PC-3 (cell line): Measurements from ENCODE around the gene ANKRD53. TPM values are rescaled to one million over a fixed set of nuclear protein-coding genes. Genes with fewer than 3 reads are reported as not detected.

ENCODE experiments used
- ATAC-seq: fragments of 200-7000 bp; cut with Tn5 transposase; 2 replicates; pipeline ENCODE4 v1.9.1; 2020; ENCODE audit warnings: mild to moderate bottlenecking, moderate library complexity
- BruUV-seq: library from RNA; stranded (reverse); fragments of 400-500 nt; replicated peaks from 2 replicates; lab custom pipeline; 2021; lab: Mats Ljungman, UMichigan
- CTCF ChIA-PET: fragments of 300-600 bp; sonication (Branson Sonifier 250); formaldehyde crosslinking; loops from one replicate; lab custom pipeline; 2022; ENCODE audit warnings: antibody characterized with exemption; lab: Charles Lee
- POLR2A ChIA-PET: fragments of 300-600 bp; sonication (Branson Sonifier 250); formaldehyde crosslinking; loops from one replicate; lab custom pipeline; 2022; ENCODE audit warnings: antibody characterized with exemption; ENCODE audit not compliant: unreplicated experiment; lab: Charles Lee
- DNase-seq: peaks from one replicate; pipeline ENCODE4 v3.0.0-alpha.2; 2015
- H2AFZ ChIP-seq: fragments of 300-600 bp; sonication (generic); 2 replicates; pipeline ENCODE4 v1.6.0; 2016; ENCODE audit warnings: antibody characterized with exemption, low read length
- H3F3A ChIP-seq: fragments of 300-600 bp; sonication (generic); one replicate; pipeline ENCODE4 v1.6.0; 2017; ENCODE audit warnings: antibody characterized with exemption, low read length, control low read depth, mild to moderate bottlenecking; ENCODE audit not compliant: unreplicated experiment
- H3K27ac ChIP-seq: fragments of 300-600 bp; sonication (generic); 2 replicates; pipeline ENCODE4 v1.5.1; 2016; ENCODE audit warnings: mild to moderate bottlenecking, low read length
- H3K27me3 ChIP-seq: fragments of 300-600 bp; sonication (generic); 2 replicates; pipeline ENCODE4 v1.6.1; 2016; ENCODE audit warnings: low read length, mixed read lengths
- H3K36me3 ChIP-seq: fragments of 300-600 bp; sonication (generic); 2 replicates; pipeline ENCODE4 v1.6.1; 2016; ENCODE audit warnings: low read depth, mixed run types, low read length, mixed read lengths
- H3K4me1 ChIP-seq: fragments of 300-600 bp; sonication (generic); 2 replicates; pipeline ENCODE4 v1.5.1; 2016; ENCODE audit warnings: low read length; ENCODE audit not compliant: insufficient read depth
- H3K4me2 ChIP-seq: fragments of 300-600 bp; sonication (generic); 2 replicates; pipeline ENCODE4 v1.6.0; 2016; ENCODE audit warnings: low read length
- H3K4me3 ChIP-seq: fragments of 300-600 bp; sonication (generic); 2 replicates; pipeline ENCODE4 v1.5.1; 2016; ENCODE audit warnings: mild to moderate bottlenecking, low read length, mixed read lengths
- H3K79me2 ChIP-seq: fragments of 300-600 bp; sonication (generic); 2 replicates; pipeline ENCODE4 v1.6.1; 2017; ENCODE audit warnings: low read length, mixed read lengths
- H3K9ac ChIP-seq: fragments of 300-600 bp; sonication (generic); 2 replicates; pipeline ENCODE4 v1.6.0; 2016; ENCODE audit warnings: mild to moderate bottlenecking, low read length
- H3K9me2 ChIP-seq: fragments of 300-600 bp; sonication (generic); replicated peaks from 2 replicates; pipeline ENCODE4 v1.6.1; 2016; ENCODE audit warnings: mixed run types, low read length, mixed read lengths
- H3K9me3 ChIP-seq: fragments of 300-600 bp; sonication (generic); 2 replicates; pipeline ENCODE4 v1.6.1; 2016; ENCODE audit warnings: low read length, mixed read lengths
- H4K20me1 ChIP-seq: fragments of 300-600 bp; sonication (generic); 2 replicates; pipeline ENCODE4 v1.6.1; 2016; ENCODE audit warnings: low read length, mixed read lengths
- CTCF ChIP-seq: fragments of 300-600 bp; sonication (generic); conservative IDR thresholded peaks from 2 replicates; pipeline ENCODE4 v1.5.1; 2017; ENCODE audit warnings: antibody characterized with exemption, low read depth, mild to moderate bottlenecking, low read length
- EZH2 ChIP-seq: fragments of 300-600 bp; sonication (generic); IDR thresholded peaks from one replicate; pipeline ENCODE4 v1.6.1; 2017; ENCODE audit warnings: antibody characterized with exemption, mild to moderate bottlenecking, low read length; ENCODE audit not compliant: unreplicated experiment
- EZH2phosphoT487 ChIP-seq: fragments of 300-600 bp; sonication (generic); IDR thresholded peaks from 2 replicates; pipeline ENCODE4 v1.6.1; 2018; ENCODE audit warnings: mild to moderate bottlenecking, antibody characterized with exemption, low read length, borderline replicate concordance
- intact Hi-C: fragments of 100-400 bp; cut with micrococcal nuclease; formaldehyde crosslinking; loops from 2 replicates; pipeline ENCODE4 v1.9.0; 2023
- total RNA-seq: library from RNA; depleted of rRNA; stranded (reverse); fragments of >200 nt; gene quantifications from 2 replicates; pipeline ENCODE4 v1.2.3, GENCODE V29; 2014

ANKRD53 gene
- total RNA-seq, 1 experiment from 2014 or later, result not detected

- Histone ChIP-seq H3K79me2 (peaks cover 30% of the 10 kb centered on the region), H3K36me3 (peaks cover 14% of the 10 kb centered on the region; the same call in 1 of the 2 replicates), H3K9ac (peak overlapping the region; percentile 92; the same call in 1 of the 2 replicates), H2AFZ (no peak overlapping the region), H3K9me3 (no peaks in the 10 kb centered on the region), H3K4me3 (peak overlapping the region; percentile 83), H3K4me1 (peaks cover 11% of the 10 kb centered on the region), H3K9me2 (no peaks in the 10 kb centered on the region), H3K27ac (no peak overlapping the region), H3K27me3 (no peaks in the 10 kb centered on the region), H3F3A (no peaks in the 10 kb centered on the region), H4K20me1 (peaks cover 14% of the 10 kb centered on the region; the same call in 1 of the 2 replicates), H3K4me2 (peak overlapping the region; percentile 89)
- intact Hi-C loops, result no loop called here
- BruUV-seq, result TSS peak; percentile 42
- ATAC-seq (no peak), DNase-seq (no peak)
- TF ChIP-seq EZH2 (no peak), EZH2phosphoT487 (no peak), CTCF (no peak)
- ChIA-PET POLR2A (no interaction called here), CTCF (no interaction called here)
Measured at GRCh38 chr2:70992945-70993853, 14.8 kb downstream of the ANKRD53 start.

- H3K79me2 ChIP-seq, result peaks cover 30% of the 10 kb centered on the region
- H3K4me3 ChIP-seq, result peak overlapping the region; percentile 83
- H3F3A ChIP-seq, result no peaks in the 10 kb centered on the region
- peak overlapping the region; percentile 90 for H2AFZ ChIP-seq
- DNase-seq (no peak), ATAC-seq (peak; percentile 37)
- ChIA-PET CTCF (no interaction called here), POLR2A (no interaction called here)
- peak overlapping the region; percentile 92 for H3K9ac ChIP-seq
- intact Hi-C loops, result no loop called here
- peaks cover 11% of the 10 kb centered on the region for H3K4me1 ChIP-seq
- no peaks in the 10 kb centered on the region for H3K9me2 ChIP-seq
- TF ChIP-seq EZH2 (no peak), EZH2phosphoT487 (no peak), CTCF (no peak)
- H3K27ac ChIP-seq, result no peak overlapping the region
- peak overlapping the region; percentile 89 for H3K4me2 ChIP-seq
- no TSS peak for BruUV-seq
- H4K20me1 ChIP-seq, result peaks cover 14% of the 10 kb centered on the region; the same call in 1 of the 2 replicates
- no peaks in the 10 kb centered on the region for H3K9me3 ChIP-seq
- H3K36me3 ChIP-seq, result peaks cover 7% of the 10 kb centered on the region; the same call in 1 of the 2 replicates
- H3K27me3 ChIP-seq, result no peaks in the 10 kb centered on the region
Measured at GRCh38 chr2:70994009-70994698, 15.7 kb downstream of the ANKRD53 start.
